GM23338 (cell line): Measurements from ENCODE around the gene OR4K17. TPM values are rescaled to one million over a fixed set of nuclear protein-coding genes. Genes with fewer than 3 reads are reported as not detected.

Source experiments
- ATAC-seq: fragments of 200-7000 bp; cut with Tn5 transposase; 3 replicates; pipeline ENCODE4 v1.9.1; 2020
- DNase-seq: peaks from one replicate; pipeline ENCODE4 v3.0.0-alpha.2; 2015; ENCODE audit warnings: low spot score
- H2AFZ ChIP-seq: fragments of 200-600 bp; sonication (generic); 2 replicates; pipeline ENCODE4 v1.8.0; 2016; ENCODE audit warnings: antibody characterized with exemption, mild to moderate bottlenecking, moderate library complexity
- H3F3A ChIP-seq: fragments of 200-600 bp; sonication (generic); replicated peaks from 2 replicates; pipeline ENCODE4 v1.8.0; 2017; ENCODE audit warnings: antibody characterized with exemption, mixed run types, low read depth
- H3K27ac ChIP-seq: fragments of 200-600 bp; sonication (generic); 2 replicates; pipeline ENCODE4 v1.6.1; 2016; ENCODE audit warnings: low read depth
- H3K27me3 ChIP-seq: fragments of 200-600 bp; sonication (generic); 2 replicates; pipeline ENCODE4 v1.8.0; 2016; ENCODE audit warnings: mild to moderate bottlenecking, mixed run types, moderate library complexity; ENCODE audit not compliant: insufficient read depth
- H3K36me3 ChIP-seq: fragments of 200-600 bp; sonication (generic); 2 replicates; pipeline ENCODE4 v1.8.0; 2016; ENCODE audit warnings: mild to moderate bottlenecking; ENCODE audit not compliant: insufficient read depth
- H3K4me1 ChIP-seq: fragments of 200-600 bp; sonication (generic); 2 replicates; pipeline ENCODE4 v1.8.0; 2016; ENCODE audit warnings: mild to moderate bottlenecking, moderate library complexity; ENCODE audit not compliant: insufficient read depth
- H3K4me2 ChIP-seq: fragments of 200-600 bp; sonication (generic); 2 replicates; pipeline ENCODE4 v1.7.1; 2017; ENCODE audit warnings: mixed run types
- H3K4me3 ChIP-seq: fragments of 200-600 bp; sonication (generic); 2 replicates; pipeline ENCODE4 v1.6.1; 2016; ENCODE audit warnings: mixed run types
- H3K79me2 ChIP-seq: fragments of 200-600 bp; sonication (generic); replicated peaks from 2 replicates; pipeline ENCODE4 v1.8.0; 2017; ENCODE audit warnings: mild to moderate bottlenecking; ENCODE audit not compliant: insufficient read depth
- H3K9me2 ChIP-seq: fragments of 200-600 bp; sonication (generic); 2 replicates; pipeline ENCODE4 v1.8.0; 2017; ENCODE audit not compliant: insufficient read depth
- H4K20me1 ChIP-seq: fragments of 200-600 bp; sonication (generic); replicated peaks from 2 replicates; pipeline ENCODE4 v1.8.0; 2017; ENCODE audit warnings: mild to moderate bottlenecking; ENCODE audit not compliant: insufficient read depth
- H3K27ac Mint-ChIP-seq: 2 replicates; pipeline ENCODE4 v1.8.0; 2020; ENCODE audit warnings: inconsistent platforms, mild to moderate bottlenecking, moderate library complexity, mixed read lengths
- H3K27me3 Mint-ChIP-seq: 3 replicates; pipeline ENCODE4 v1.8.0; 2022; ENCODE audit warnings: low read depth, mild to moderate bottlenecking, moderate library complexity, mixed read lengths, inconsistent platforms; ENCODE audit not compliant: insufficient read depth, poor library complexity
- H3K36me3 Mint-ChIP-seq: 3 replicates; pipeline ENCODE4 v1.8.0; 2021; ENCODE audit warnings: low read depth, mild to moderate bottlenecking, inconsistent platforms, moderate library complexity, mixed read lengths
- H3K4me1 Mint-ChIP-seq: 3 replicates; pipeline ENCODE4 v1.8.0; 2020; ENCODE audit warnings: mild to moderate bottlenecking, inconsistent platforms, mixed read lengths
- H3K4me3 Mint-ChIP-seq: 3 replicates; pipeline ENCODE4 v1.8.0; 2021; ENCODE audit warnings: moderate library complexity, mild to moderate bottlenecking, inconsistent platforms, mixed read lengths
- H3K9me3 Mint-ChIP-seq: 3 replicates; pipeline ENCODE4 v1.8.0; 2020; ENCODE audit warnings: moderate library complexity, mild to moderate bottlenecking, inconsistent platforms, mixed read lengths
- CREB1 ChIP-seq: fragments of 250-450 bp; sonication (Bioruptor Pico); IDR thresholded peaks from 2 replicates; pipeline ENCODE4 v1.5.0; 2020; ENCODE audit warnings: low read depth, mild to moderate bottlenecking, moderate library complexity
- CTCF ChIP-seq, 2 experiments: fragments of 200-600 bp in 1 of 2; sonication (generic) in 1 of 2; conservative IDR thresholded peaks; 2 replicates each; pipeline versions ENCODE4 v1.5.1 to v1.6.1; 2016 to 2017; ENCODE audit warnings: antibody characterized with exemption in 2 of 2, low read depth in 2 of 2, mild to moderate bottlenecking in 2 of 2, moderate library complexity in 1 of 2
- ETS1 ChIP-seq: IDR thresholded peaks from 2 replicates; pipeline ENCODE4 v1.6.1; 2016; ENCODE audit warnings: antibody characterized with exemption
- EZH2 ChIP-seq: fragments of 200-600 bp; sonication (generic); IDR thresholded peaks from one replicate; pipeline ENCODE4 v1.8.0; 2017; ENCODE audit warnings: antibody characterized with exemption, mild to moderate bottlenecking, low read depth; ENCODE audit not compliant: unreplicated experiment
- EZH2phosphoT487 ChIP-seq: fragments of 200-600 bp; sonication (generic); IDR thresholded peaks from one replicate; pipeline ENCODE4 v1.8.1; 2018; ENCODE audit warnings: antibody characterized with exemption; ENCODE audit not compliant: unreplicated experiment
- JUNB ChIP-seq: IDR thresholded peaks from one replicate; pipeline ENCODE4 v1.6.1; 2016; ENCODE audit warnings: antibody characterized with exemption; ENCODE audit not compliant: unreplicated experiment
- NANOG ChIP-seq: IDR thresholded peaks from 2 replicates; pipeline ENCODE4 v1.6.1; 2016; ENCODE audit warnings: antibody characterized with exemption, borderline replicate concordance
- POLR2AphosphoS5 ChIP-seq: IDR thresholded peaks from 2 replicates; pipeline ENCODE4 v1.6.1; 2016; ENCODE audit warnings: antibody characterized with exemption, low read depth
- REST ChIP-seq: IDR thresholded peaks from one replicate; pipeline ENCODE4 v1.6.1; 2018; ENCODE audit warnings: antibody characterized with exemption; ENCODE audit not compliant: unreplicated experiment
- STAT1 ChIP-seq: IDR thresholded peaks from one replicate; pipeline ENCODE4 v1.6.1; 2016; ENCODE audit warnings: antibody characterized with exemption; ENCODE audit not compliant: unreplicated experiment
- ZNF114 ChIP-seq: fragments of 250-450 bp; sonication (Bioruptor Pico); IDR thresholded peaks from 2 replicates; pipeline ENCODE4 v1.5.0; 2020; ENCODE audit warnings: mild to moderate bottlenecking, moderate library complexity
- ZNF331 ChIP-seq: fragments of 250-450 bp; sonication (Bioruptor Pico); IDR thresholded peaks from 2 replicates; pipeline ENCODE4 v1.5.0; 2020; ENCODE audit warnings: low read depth, mild to moderate bottlenecking, moderate library complexity
- ZNF462 ChIP-seq: fragments of 250-450 bp; sonication (Bioruptor Pico); IDR thresholded peaks from 2 replicates; pipeline ENCODE4 v1.5.0; 2020; ENCODE audit warnings: mild to moderate bottlenecking, moderate library complexity
- long read RNA-seq: library from polyadenylated mRNA; unstranded; transcript quantifications from one replicate; pipeline ENCODE4 v2.0.0, GENCODE V29; 2020; ENCODE audit not compliant: unreplicated experiment
- polyA plus RNA-seq: library from polyadenylated mRNA; unstranded; fragments of >200 nt; fragmentation: Nextera tagmentation; extraction: Ambion mirVana; gene quantifications from 2 replicates; pipeline ENCODE4 v1.2.1, GENCODE V29; 2016
- total RNA-seq: library from RNA; depleted of rRNA; stranded (reverse); fragments of >200 nt; shearing (Covaris generic); gene quantifications from 2 replicates; pipeline ENCODE4 v1.2.3, GENCODE V29; 2014; rRNA removed

Gene OR4K17
- total RNA-seq (not detected in 2 replicates), polyA plus RNA-seq (not detected in 2 replicates)
- long read RNA-seq: 0 reads

GRCh38 chr14:20110438-20110837, at the start of gene OR4K17:
Gene OR4K17, plus strand, starts transcription at chr14:20110739. Its CDS starts 6,761 bp downstream, at chr14:20117500.
- H3K36me3 Mint-ChIP-seq: peaks cover 3% of the 10 kb centered on the region; the same call in 1 of the 3 replicates

More at GRCh38 chr14:20110438-20110837, at the start of gene OR4K17:
- DNase-seq (no peak), ATAC-seq (no peak)
- Histone ChIP-seq H3K4me2 (no peak within 1 kb of the TSS), H3K79me2 (no peaks in the 10 kb centered on the region), H3K27me3 (no peaks in the 10 kb centered on the region), H3K4me3 (no peak within 1 kb of the TSS), H3K27ac (no peak within 1 kb of the TSS), H3K4me1 (no peaks in the 10 kb centered on the region), H3K36me3 (peaks cover 7% of the 10 kb centered on the region; the same call in 1 of the 2 replicates), H2AFZ (no peak within 1 kb of the TSS), H4K20me1 (no peaks in the 10 kb centered on the region), H3K9me2 (no peaks in the 10 kb centered on the region), H3F3A (no peaks in the 10 kb centered on the region)
- Mint-ChIP-seq H3K27ac (no peak within 1 kb of the TSS), H3K4me3 (no peak within 1 kb of the TSS), H3K4me1 (no peaks in the 10 kb centered on the region), H3K9me3 (peaks cover 53% of the 10 kb centered on the region), H3K27me3 (peaks cover 1% of the 10 kb centered on the region)
- TF ChIP-seq EZH2phosphoT487: no peak
- no peak for TF ChIP-seq JUNB
- TF ChIP-seq STAT1: no peak
- no peak for TF ChIP-seq ZNF331
- TF ChIP-seq ZNF114 (CRISPR knock-in tag): no peak
- no peak for TF ChIP-seq EZH2
- no peak for TF ChIP-seq POLR2AphosphoS5
- TF ChIP-seq ZNF462 (CRISPR knock-in tag): no peak
- TF ChIP-seq REST: no peak
- no peak for TF ChIP-seq NANOG
- no peak for TF ChIP-seq CTCF (conservative IDR thresholded peaks at IDR 0.05; ENCODE audit: low read depth in 2 of 2)
- no peak for TF ChIP-seq ETS1
- TF ChIP-seq CREB1 (CRISPR knock-in tag): no peak
